ENCODE measurements around the gene MGAT4A. TPM values are rescaled to one million over a fixed set of nuclear protein-coding genes. Genes with fewer than 3 reads are reported as not detected.
A peak's percentile ranks its signal among the peaks of the same experiment; 100 is the strongest.

The MGAT4A gene
- total and polyA plus RNA-seq, 2 of the 13 experiments (the other 11 are each of a cell fraction or from before 2014, with no cell fraction given) = 47.2 to 90.9 TPM

GRCh38 chr2:98734823-98735260 lies 3.9 kb upstream of the MGAT4A start (continued):
- TF ChIP-seq ZSCAN9 (CRISPR knock-in tag; IDR thresholded peaks at IDR 0.05; ENCODE audit: borderline replicate concordance) = peak; percentile 80; the same call in 1 of the 2 replicates
- TF ChIP-seq YEATS2 (CRISPR knock-in tag; IDR thresholded peaks at IDR 0.05; ENCODE audit: borderline replicate concordance) = no peak; the same call in 1 of the 2 replicates
- TF ChIP-seq CCAR2 (optimal IDR thresholded peaks at IDR 0.05; ENCODE audit: low read depth, low read length) = peak; percentile 85
- TF ChIP-seq ISL2 (CRISPR knock-in tag; IDR thresholded peaks at IDR 0.05) = peak; percentile 99
- TF ChIP-seq NCOR1 (IDR thresholded peaks at IDR 0.05; ENCODE audit: borderline replicate concordance, low read length) = peak; percentile 78; the same call in 1 of the 2 replicates
- TF ChIP-seq GATA4 (IDR thresholded peaks at IDR 0.05; ENCODE audit: borderline replicate concordance, low read depth) = peak; percentile 78; the same call in 1 of the 2 replicates
- peak; percentile 70; the same call in 1 of the 2 replicates for TF ChIP-seq ZFP36L1 (CRISPR knock-in tag; IDR thresholded peaks at IDR 0.05)
- no peak for TF ChIP-seq THAP7 (CRISPR knock-in tag; IDR thresholded peaks at IDR 0.05)
- TF ChIP-seq ZNF644 (CRISPR knock-in tag; IDR thresholded peaks at IDR 0.05; ENCODE audit: low read depth) = peak; percentile 90
- TF ChIP-seq ASH2L (IDR thresholded peaks at IDR 0.05; ENCODE audit: insufficient read length, low read depth, low read length) = peak; percentile 42
- TF ChIP-seq, protein P1, sequence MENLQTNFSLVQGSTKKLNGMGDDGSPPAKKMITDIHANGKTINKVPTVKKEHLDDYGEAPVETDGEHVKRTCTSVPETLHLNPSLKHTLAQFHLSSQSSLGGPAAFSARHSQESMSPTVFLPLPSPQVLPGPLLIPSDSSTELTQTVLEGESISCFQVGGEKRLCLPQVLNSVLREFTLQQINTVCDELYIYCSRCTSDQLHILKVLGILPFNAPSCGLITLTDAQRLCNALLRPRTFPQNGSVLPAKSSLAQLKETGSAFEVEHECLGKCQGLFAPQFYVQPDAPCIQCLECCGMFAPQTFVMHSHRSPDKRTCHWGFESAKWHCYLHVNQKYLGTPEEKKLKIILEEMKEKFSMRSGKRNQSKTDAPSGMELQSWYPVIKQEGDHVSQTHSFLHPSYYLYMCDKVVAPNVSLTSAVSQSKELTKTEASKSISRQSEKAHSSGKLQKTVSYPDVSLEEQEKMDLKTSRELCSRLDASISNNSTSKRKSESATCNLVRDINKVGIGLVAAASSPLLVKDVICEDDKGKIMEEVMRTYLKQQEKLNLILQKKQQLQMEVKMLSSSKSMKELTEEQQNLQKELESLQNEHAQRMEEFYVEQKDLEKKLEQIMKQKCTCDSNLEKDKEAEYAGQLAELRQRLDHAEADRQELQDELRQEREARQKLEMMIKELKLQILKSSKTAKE (CRISPR knock-in tag; IDR thresholded peaks at IDR 0.05; ENCODE audit: borderline replicate concordance) = peak; percentile 61; the same call in 1 of the 2 replicates
- peak; percentile 82 for TF ChIP-seq SOX13 (IDR thresholded peaks at IDR 0.05)
- peak in 1 of 2 experiments; percentile 96; a peak in 2 of 4 replicates for TF ChIP-seq SOX13 (CRISPR knock-in tag; conservative IDR thresholded peaks at IDR 0.05 in 1 of 2, IDR thresholded peaks at IDR 0.05 in 1 of 2)
- 0 out of 2 replicates have a peak, but pooled peaks have one; percentile 9 for TF ChIP-seq PBX3 (CRISPR knock-in tag; IDR thresholded peaks at IDR 0.05; ENCODE audit: borderline replicate concordance)
- TF ChIP-seq, protein P2, sequence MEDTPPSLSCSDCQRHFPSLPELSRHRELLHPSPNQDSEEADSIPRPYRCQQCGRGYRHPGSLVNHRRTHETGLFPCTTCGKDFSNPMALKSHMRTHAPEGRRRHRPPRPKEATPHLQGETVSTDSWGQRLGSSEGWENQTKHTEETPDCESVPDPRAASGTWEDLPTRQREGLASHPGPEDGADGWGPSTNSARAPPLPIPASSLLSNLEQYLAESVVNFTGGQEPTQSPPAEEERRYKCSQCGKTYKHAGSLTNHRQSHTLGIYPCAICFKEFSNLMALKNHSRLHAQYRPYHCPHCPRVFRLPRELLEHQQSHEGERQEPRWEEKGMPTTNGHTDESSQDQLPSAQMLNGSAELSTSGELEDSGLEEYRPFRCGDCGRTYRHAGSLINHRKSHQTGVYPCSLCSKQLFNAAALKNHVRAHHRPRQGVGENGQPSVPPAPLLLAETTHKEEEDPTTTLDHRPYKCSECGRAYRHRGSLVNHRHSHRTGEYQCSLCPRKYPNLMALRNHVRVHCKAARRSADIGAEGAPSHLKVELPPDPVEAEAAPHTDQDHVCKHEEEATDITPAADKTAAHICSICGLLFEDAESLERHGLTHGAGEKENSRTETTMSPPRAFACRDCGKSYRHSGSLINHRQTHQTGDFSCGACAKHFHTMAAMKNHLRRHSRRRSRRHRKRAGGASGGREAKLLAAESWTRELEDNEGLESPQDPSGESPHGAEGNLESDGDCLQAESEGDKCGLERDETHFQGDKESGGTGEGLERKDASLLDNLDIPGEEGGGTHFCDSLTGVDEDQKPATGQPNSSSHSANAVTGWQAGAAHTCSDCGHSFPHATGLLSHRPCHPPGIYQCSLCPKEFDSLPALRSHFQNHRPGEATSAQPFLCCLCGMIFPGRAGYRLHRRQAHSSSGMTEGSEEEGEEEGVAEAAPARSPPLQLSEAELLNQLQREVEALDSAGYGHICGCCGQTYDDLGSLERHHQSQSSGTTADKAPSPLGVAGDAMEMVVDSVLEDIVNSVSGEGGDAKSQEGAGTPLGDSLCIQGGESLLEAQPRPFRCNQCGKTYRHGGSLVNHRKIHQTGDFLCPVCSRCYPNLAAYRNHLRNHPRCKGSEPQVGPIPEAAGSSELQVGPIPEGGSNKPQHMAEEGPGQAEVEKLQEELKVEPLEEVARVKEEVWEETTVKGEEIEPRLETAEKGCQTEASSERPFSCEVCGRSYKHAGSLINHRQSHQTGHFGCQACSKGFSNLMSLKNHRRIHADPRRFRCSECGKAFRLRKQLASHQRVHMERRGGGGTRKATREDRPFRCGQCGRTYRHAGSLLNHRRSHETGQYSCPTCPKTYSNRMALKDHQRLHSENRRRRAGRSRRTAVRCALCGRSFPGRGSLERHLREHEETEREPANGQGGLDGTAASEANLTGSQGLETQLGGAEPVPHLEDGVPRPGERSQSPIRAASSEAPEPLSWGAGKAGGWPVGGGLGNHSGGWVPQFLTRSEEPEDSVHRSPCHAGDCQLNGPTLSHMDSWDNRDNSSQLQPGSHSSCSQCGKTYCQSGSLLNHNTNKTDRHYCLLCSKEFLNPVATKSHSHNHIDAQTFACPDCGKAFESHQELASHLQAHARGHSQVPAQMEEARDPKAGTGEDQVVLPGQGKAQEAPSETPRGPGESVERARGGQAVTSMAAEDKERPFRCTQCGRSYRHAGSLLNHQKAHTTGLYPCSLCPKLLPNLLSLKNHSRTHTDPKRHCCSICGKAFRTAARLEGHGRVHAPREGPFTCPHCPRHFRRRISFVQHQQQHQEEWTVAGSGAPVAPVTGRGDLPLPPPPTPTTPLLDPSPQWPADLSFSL (CRISPR knock-in tag; IDR thresholded peaks at IDR 0.05) = peak; percentile 63; the same call in 1 of the 2 replicates
- TF ChIP-seq HMG20B (CRISPR knock-in tag; conservative IDR thresholded peaks at IDR 0.05) = peak; percentile 76; the same call in 1 of the 2 replicates
- TF ChIP-seq, protein P3, sequence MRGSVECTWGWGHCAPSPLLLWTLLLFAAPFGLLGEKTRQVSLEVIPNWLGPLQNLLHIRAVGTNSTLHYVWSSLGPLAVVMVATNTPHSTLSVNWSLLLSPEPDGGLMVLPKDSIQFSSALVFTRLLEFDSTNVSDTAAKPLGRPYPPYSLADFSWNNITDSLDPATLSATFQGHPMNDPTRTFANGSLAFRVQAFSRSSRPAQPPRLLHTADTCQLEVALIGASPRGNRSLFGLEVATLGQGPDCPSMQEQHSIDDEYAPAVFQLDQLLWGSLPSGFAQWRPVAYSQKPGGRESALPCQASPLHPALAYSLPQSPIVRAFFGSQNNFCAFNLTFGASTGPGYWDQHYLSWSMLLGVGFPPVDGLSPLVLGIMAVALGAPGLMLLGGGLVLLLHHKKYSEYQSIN (CRISPR knock-in tag; IDR thresholded peaks at IDR 0.05; ENCODE audit: borderline replicate concordance) = no peak
- peak; percentile 34; the same call in 1 of the 2 replicates for TF ChIP-seq NFYC (CRISPR knock-in tag; IDR thresholded peaks at IDR 0.05)
